Measurements from ENCODE around the gene ZFP90.
A peak's percentile ranks its signal among the peaks of the same experiment; 100 is the strongest.

The ZFP90 gene

DNA sequence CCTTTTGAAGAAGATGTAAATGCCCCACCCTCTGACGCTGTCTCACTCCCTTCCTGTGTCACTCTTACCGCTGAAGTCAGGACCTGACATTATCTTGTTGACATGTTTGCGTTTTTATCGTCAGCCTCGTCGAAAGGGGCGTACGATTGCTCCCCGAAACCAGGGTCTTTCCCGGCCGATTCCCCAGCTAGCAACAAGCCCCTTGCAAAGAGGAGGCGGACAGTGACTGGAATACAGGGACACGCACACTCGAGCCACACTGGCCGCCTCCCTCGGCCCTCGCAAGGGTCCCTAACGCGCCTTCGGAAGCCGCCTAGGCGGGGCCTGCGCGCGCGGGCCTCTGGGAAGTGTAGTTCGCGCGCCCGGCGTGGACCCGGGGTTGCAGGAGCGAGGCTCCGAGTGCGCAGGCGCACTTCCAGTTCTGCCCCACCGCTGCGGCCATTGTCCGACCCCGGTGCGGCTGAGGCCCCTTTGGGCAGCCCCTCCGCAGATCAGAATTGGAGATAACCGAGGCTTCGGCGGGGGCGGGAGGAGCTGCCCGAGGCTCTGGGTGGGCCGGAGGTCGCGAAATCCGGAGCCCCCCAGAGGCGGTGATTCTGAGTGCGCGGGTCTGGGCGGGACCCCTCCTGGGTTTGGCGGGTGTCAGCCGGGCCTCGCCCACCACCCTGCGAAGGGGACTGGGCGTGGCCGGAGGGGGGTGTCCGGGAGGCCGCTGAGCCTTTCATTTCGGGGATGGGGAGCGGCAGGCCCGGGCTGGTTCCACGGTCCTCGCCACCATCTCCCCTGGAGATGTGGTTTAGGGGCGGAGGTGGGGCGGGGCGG is at the start of gene ZFP90:
ZFP90 (plus strand) TSS at position 412 of the 822 bp plus-strand sequence. CDS start 502 bp downstream, outside the sequence.
- H3K4me3 ChIP-seq (ENCODE audit: low read depth, low read length): peak within 1 kb of the TSS; percentile 81
- TF ChIP-seq, protein P1, sequence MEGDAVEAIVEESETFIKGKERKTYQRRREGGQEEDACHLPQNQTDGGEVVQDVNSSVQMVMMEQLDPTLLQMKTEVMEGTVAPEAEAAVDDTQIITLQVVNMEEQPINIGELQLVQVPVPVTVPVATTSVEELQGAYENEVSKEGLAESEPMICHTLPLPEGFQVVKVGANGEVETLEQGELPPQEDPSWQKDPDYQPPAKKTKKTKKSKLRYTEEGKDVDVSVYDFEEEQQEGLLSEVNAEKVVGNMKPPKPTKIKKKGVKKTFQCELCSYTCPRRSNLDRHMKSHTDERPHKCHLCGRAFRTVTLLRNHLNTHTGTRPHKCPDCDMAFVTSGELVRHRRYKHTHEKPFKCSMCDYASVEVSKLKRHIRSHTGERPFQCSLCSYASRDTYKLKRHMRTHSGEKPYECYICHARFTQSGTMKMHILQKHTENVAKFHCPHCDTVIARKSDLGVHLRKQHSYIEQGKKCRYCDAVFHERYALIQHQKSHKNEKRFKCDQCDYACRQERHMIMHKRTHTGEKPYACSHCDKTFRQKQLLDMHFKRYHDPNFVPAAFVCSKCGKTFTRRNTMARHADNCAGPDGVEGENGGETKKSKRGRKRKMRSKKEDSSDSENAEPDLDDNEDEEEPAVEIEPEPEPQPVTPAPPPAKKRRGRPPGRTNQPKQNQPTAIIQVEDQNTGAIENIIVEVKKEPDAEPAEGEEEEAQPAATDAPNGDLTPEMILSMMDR (IDR thresholded peaks at IDR 0.05; ENCODE audit: low read depth, low read length): no peak
- in situ Hi-C loops (cut with HindIII; ENCODE audit: low sequenced_read_pairs): no loop called here
- peak; percentile 83 for DNase-seq (ENCODE audit: low read depth, low spot score)

DNA sequence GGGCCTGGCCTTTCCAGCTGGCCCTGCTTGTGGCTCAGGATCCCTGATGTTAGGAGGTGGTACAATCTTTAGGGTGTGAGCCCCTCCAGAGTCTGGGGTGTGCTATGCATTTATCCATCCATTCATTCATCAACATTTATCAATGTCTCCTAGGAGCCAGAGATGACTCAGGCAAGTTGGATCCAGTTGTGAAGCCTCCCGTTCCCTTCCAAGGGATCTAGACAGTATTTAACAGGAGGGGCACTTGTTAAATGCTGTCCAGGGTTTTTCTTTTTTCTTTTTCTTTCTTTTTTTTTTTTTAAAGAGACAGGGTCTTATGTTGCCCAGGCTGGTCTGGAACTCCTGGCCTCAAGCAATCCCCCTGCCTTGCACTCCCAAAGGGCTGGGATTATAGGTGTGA is 48.7 kb upstream of the ZFP90 start:
- H3K4me3 ChIP-seq (ENCODE audit: low read depth, low read length): no peak overlapping the region
- DNase-seq (ENCODE audit: low read depth, low spot score): no peak
- in situ Hi-C loops (cut with HindIII; ENCODE audit: low sequenced_read_pairs): no loop called here
- TF ChIP-seq, protein P1 (IDR thresholded peaks at IDR 0.05; ENCODE audit: low read depth, low read length): no peak

DNA sequence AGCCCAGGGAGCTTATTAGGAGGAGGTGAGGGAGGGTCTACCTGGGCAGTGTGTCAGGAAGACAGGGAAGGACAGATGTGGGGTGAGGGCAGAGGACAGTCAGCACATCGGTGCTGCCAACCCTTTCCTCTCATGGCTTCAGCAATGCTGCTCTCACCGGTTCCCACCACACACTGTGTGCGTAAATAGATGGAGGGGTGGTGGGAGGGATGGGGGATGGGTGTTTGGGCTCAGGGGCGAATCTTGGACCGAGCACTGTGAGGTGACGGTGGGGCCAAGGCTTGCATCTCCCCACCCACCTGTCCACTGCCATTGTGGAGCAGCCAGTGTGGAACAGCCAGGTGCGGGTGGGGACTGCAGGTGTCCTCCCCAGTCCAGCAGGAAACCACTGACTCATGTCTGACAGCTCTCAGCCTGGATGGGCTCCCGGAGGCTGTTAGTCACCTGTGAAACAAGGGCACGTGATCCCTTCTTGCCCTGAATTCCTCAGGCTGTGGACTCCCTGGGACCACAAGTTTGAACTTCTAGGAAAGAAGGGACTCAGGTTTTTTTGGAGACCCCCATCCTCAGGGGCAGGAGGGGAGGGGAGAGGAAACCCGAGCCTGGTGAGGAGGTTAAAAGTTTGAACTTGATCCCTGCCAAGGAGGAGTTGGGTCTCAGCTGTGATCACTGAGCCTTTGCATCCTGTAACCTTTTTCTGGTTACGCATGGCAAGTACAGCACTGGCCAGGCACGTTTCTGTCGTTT is 48.1 kb upstream of the ZFP90 start:
- in situ Hi-C loops (cut with HindIII; ENCODE audit: low sequenced_read_pairs): no loop called here
- DNase-seq (ENCODE audit: low read depth, low spot score): peak; percentile 29

DNA sequence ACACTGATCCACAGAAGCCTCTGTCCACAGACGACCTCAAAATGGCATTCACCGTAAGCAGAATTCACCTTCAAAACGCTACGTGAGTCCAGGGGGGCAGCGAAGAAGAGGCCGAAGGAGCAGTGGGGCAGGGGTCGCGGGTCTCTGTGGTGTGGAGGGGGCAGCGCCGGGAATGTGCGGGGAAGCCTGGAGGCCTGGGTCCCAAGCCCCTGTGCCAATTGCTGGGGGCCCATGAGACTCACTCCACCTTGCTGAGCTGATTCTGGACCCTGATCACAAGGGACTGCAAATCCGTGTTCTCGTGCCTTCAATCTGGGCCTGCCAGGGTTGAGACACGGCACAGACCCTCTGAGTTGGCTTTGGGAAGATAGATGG is 47.5 kb upstream of the ZFP90 start:
- DNase-seq (ENCODE audit: low read depth, low spot score): no peak
- in situ Hi-C loops (cut with HindIII; ENCODE audit: low sequenced_read_pairs): no loop called here
- TF ChIP-seq, protein P1 (IDR thresholded peaks at IDR 0.05; ENCODE audit: low read depth, low read length): no peak
- no peak overlapping the region for H3K4me3 ChIP-seq (ENCODE audit: low read depth, low read length)

More for the DNA sequence above, 48.1 kb upstream of the ZFP90 start:
- H3K4me3 ChIP-seq (ENCODE audit: low read depth, low read length): no peak overlapping the region
- TF ChIP-seq, protein P1 (IDR thresholded peaks at IDR 0.05; ENCODE audit: low read depth, low read length): no peak

DNA sequence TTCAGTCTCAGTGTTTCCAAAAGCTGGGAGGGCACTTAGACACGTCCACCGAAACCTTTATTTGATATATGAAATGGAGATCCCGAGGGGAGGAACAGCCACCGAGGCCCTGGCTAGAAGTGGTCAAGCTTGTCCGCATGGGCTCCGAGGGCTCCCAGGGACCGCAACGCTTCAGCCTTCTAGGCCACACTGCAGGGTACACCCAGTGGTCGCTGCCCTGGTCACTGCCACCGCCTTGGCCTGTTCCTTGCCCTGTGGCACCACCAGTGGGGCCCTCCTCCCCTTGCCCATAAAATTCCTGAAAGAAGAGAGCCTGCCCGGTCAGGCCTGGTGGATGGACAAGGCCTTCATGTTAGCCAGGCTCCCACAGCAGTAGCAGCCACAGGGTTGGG is 46.9 kb upstream of the ZFP90 start:
- H3K4me3 ChIP-seq (ENCODE audit: low read depth, low read length): no peak overlapping the region
- TF ChIP-seq, protein P1 (IDR thresholded peaks at IDR 0.05; ENCODE audit: low read depth, low read length): no peak
- in situ Hi-C loops (cut with HindIII; ENCODE audit: low sequenced_read_pairs): no loop called here
- no peak for DNase-seq (ENCODE audit: low read depth, low spot score)

DNA sequence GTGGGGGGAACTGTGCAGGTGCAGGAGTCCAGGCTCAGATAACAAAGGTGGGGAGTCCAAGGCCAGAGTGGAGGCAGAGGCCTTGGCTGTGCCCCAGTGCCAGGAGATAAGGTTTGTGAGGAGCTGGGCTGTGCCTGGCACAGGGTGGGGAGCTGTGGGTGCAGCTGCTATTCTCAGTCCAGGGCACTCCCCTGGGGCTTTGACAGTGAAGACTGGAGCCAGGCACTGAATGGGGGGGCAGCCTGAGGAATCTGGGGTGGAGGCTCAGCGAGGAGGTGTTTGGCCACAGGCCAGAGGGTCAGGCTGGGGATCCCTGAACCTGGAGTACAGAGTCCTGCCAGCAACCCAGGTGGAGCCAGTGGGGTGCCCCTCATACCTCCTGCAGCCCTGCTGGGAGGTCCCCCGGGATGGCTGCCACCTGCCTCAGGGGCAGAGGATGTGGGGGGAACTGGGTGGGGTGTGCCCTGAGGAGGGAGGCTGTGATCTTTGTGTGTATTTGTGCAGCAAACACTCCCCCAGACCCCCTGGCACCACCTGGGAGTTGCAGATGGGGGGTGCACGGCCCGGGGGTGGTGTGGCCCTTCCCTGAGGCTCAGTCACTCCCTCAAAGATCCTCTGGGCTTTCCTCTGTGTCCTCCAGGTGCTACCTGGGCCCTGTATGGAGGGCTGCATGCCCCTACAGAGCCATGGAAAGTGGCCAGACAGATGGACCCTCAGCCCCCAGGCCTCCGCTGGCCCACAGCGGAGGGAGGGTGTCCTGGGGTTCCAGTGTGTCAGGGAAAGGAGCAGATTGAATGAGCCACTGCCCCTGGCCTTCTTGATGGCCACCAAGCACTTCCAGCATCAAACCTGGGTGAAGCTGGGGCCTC is 46.3 kb upstream of the ZFP90 start:
- DNase-seq (ENCODE audit: low read depth, low spot score): no peak
- in situ Hi-C loops (cut with HindIII; ENCODE audit: low sequenced_read_pairs): no loop called here
- no peak overlapping the region for H3K4me3 ChIP-seq (ENCODE audit: low read depth, low read length)
- TF ChIP-seq, protein P1 (IDR thresholded peaks at IDR 0.05; ENCODE audit: low read depth, low read length): no peak

Measured in astrocyte of the spinal cord (primary cell).